Cardiac muscle cell (in vitro differentiated cells and primary cell): ENCODE results near the gene HMGB1. TPM values are rescaled to one million over a fixed set of nuclear protein-coding genes. Genes with fewer than 3 reads are reported as not detected.
"Not testable (repeated sequence)": the region's sequence is repeated elsewhere in the genome, so short reads cannot be mapped to it uniquely, and the experiment has no call there.

Experiments used
- DNase-seq, 2 donors: peaks; one replicate each; pipeline versions ENCODE4 v3.0.0 to v3.0.0-alpha.2; 2010 to 2017; ENCODE audit warnings: low read depth in 1 of 2, low spot score in 1 of 2
- H3K27ac ChIP-seq: fragments of 200-600 bp; sonication (generic); 2 replicates; pipeline ENCODE4 v1.5.1; 2016
- H3K27me3 ChIP-seq: fragments of 200-600 bp; sonication (generic); 2 replicates; pipeline ENCODE4 v1.6.0; 2016; ENCODE audit warnings: control low read depth
- H3K36me3 ChIP-seq: fragments of 200-600 bp; sonication (generic); 2 replicates; pipeline ENCODE4 v1.5.1; 2016; ENCODE audit warnings: control low read depth
- H3K4me1 ChIP-seq: fragments of 200-600 bp; sonication (generic); 2 replicates; pipeline ENCODE4 v1.8.1; 2017; ENCODE audit warnings: low read depth, mild to moderate bottlenecking, mixed run types
- H3K4me3 ChIP-seq: fragments of 200-600 bp; sonication (generic); 2 replicates; pipeline ENCODE4 v1.5.1; 2016; ENCODE audit warnings: mild to moderate bottlenecking
- H3K9me3 ChIP-seq: fragments of 200-600 bp; sonication (generic); 2 replicates; pipeline ENCODE4 v1.5.1; 2017; ENCODE audit warnings: low read depth, mild to moderate bottlenecking, control low read depth
- CTCF ChIP-seq: IDR thresholded peaks from 2 replicates; pipeline ENCODE4 v1.5.1; 2012; ENCODE audit warnings: low read depth, mild to moderate bottlenecking, low read length
- polyA plus RNA-seq: library from polyadenylated mRNA; unstranded; fragments of >200 nt; fragmentation: Nextera tagmentation; extraction: Ambion mirVana; gene quantifications from 2 replicates; pipeline ENCODE4 v1.2.1, GENCODE V29; 2016
- total RNA-seq: library from RNA; depleted of rRNA; stranded (reverse); fragments of >200 nt; gene quantifications from 2 replicates; pipeline ENCODE4 v1.2.3, GENCODE V29; 2016

The HMGB1 gene
- total and polyA plus RNA-seq, 2 experiments from 2014 or later: 576 to 642 TPM

DNA sequence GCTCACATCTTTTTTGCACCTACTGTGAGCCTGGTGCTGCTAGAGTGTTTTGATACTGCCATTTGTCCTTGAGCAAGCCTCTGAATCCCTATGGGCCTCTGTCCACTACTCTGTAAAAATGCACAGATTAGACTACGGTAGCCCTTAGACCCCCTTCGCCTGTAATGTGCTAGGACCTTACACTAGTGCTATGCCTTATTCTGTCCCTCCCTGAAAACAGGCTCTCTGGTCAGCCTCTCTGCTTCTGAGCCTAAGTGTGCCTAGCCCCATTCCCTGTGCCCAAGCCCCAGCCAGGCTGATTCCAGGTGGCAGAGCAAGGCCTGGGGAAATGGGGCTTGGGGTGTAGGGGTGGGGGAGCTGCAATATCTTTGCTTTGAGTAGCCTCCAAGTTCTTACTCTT is 10.7 kb downstream of the HMGB1 start:
- no peak for DNase-seq
- Histone ChIP-seq H3K4me3 (no peak overlapping the region), H3K27me3 (no peaks in the 10 kb centered on the region), H3K27ac (no peak overlapping the region), H3K9me3 (no peaks in the 10 kb centered on the region), H3K4me1 (no peaks in the 10 kb centered on the region), H3K36me3 (peaks cover 13% of the 10 kb centered on the region)
- TF ChIP-seq CTCF: no peak

DNA sequence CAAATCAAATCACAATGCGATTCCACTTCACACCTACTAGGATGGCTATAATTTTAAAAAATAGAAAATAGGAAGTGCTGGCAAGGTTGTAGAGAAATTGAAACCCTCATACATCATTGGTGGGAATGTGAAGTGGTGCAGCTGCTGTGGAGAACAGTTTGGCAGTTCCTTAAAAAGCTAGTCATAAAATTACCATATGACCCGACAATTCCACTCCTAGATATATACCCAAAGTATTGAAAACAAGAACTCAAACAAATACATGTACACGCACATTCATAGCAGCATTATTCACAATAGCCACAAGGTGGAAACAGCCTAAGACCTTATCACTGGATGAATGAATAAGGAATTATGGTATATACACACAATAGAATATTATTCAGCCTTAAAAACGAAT is 12.0 kb downstream of the HMGB1 start:
- Histone ChIP-seq H3K4me3 (no peak overlapping the region), H3K27ac (no peak overlapping the region), H3K27me3 (no peaks in the 10 kb centered on the region), H3K9me3 (no peaks in the 10 kb centered on the region), H3K4me1 (no peaks in the 10 kb centered on the region), H3K36me3 (peaks cover under 1% of the 10 kb centered on the region)
- TF ChIP-seq CTCF: peak; percentile 22
- peak in 1 of 2 donors; percentile 24 for DNase-seq

GRCh38 chr13:30451476-30451875 is 14.3 kb downstream of the HMGB1 start:
- not testable (repeated sequence) for H3K4me1 ChIP-seq, H3K27ac ChIP-seq, DNase-seq, H3K4me3 ChIP-seq, H3K9me3 ChIP-seq, H3K27me3 ChIP-seq, H3K36me3 ChIP-seq

GRCh38 chr13:30450066-30450465 is 15.7 kb downstream of the HMGB1 start:
- Histone ChIP-seq H3K27ac (no peak overlapping the region), H3K36me3 (no peaks in the 10 kb centered on the region), H3K4me1 (no peaks in the 10 kb centered on the region), H3K4me3 (no peak overlapping the region), H3K27me3 (no peaks in the 10 kb centered on the region), H3K9me3 (no peaks in the 10 kb centered on the region)
- no peak for TF ChIP-seq CTCF
- no peak for DNase-seq

GRCh38 chr13:30448441-30448840 is 17.3 kb downstream of the HMGB1 start:
- no peak for TF ChIP-seq CTCF
- no peaks in the 10 kb centered on the region for H3K9me3 ChIP-seq

DNA sequence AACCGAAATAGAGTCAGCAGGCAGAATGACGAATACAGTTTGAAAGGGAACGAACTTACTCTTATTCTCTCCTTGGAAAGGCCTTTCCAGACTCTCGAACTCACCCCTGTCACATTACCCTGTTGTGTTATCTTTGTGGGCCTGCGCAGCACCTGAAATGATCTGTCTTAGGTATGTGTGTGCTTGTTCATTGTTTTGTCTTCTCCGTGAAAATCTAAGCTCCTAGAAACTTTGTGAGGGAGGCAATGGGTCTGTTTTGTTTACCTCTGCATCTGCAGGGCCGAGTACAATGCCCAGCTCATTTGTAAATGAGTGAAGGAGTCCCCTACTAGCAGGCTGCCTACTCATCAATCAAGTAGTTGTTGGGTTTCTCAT is 19.6 kb downstream of the HMGB1 start:
- no peak overlapping the region for H3K27ac ChIP-seq
- no peaks in the 10 kb centered on the region for H3K36me3 ChIP-seq
- no peaks in the 10 kb centered on the region for H3K9me3 ChIP-seq
- DNase-seq: no peak
- no peaks in the 10 kb centered on the region for H3K27me3 ChIP-seq
- H3K4me3 ChIP-seq: no peak overlapping the region
- TF ChIP-seq CTCF: no peak
- no peaks in the 10 kb centered on the region for H3K4me1 ChIP-seq

More at GRCh38 chr13:30448441-30448840, 17.3 kb downstream of the HMGB1 start:
- no peak for DNase-seq
- Histone ChIP-seq H3K27me3 (no peaks in the 10 kb centered on the region), H3K27ac (no peak overlapping the region), H3K36me3 (no peaks in the 10 kb centered on the region), H3K4me3 (no peak overlapping the region), H3K4me1 (no peaks in the 10 kb centered on the region)
